NCI-H748 (cell line): Measurements from ENCODE around the gene RSPRY1.

Experiments
- DNase-seq: peaks from one replicate; lab custom pipeline; 2025; ENCODE audit not compliant: unreplicated experiment; lab: John Stamatoyannopoulos, UW

The RSPRY1 gene

DNA sequence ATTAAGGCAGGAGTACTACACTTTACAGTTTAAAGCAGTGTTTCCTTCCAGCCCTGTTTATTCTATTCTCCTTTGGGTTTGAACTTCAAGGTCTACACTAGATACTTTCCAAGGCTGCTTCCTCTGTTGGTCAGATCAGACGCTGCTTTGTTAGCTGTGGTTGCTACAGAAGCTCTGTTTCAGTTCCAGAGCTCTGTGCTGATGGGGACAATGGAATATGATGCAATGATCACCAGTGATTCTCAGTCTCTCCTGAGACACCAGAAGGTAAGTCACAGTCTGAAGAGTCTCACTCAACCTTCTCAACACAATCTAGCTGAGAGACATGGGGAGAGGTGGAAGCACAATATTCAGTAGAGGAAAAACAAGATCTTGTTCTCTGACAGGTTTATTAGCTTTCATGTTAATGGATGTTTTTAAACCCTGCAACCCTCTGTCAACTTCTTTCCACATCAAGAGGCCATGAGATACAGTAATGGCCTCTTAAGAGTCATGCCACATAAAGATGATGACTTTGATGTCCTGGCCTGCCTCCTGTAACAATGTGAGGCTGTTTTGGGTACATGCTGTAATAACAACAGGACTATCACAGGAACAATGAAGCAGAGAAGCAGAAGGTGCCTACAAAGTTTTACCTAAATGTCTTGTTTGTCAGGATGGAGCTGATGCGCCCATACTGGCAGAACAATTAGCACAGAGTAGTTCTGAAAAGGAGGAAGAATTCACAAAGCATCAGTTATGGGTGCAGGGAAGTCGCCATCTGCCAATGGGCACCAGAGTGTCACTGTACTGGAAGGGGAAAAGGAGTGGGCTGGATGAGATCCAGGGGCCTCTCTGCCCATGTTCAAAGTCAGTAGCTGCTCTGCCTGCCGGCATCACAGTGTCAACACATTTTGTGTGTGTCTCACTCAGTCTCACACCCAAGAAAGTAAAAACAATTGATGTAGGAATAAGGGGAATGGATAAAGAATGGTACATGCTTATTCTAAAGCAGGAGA, 33.7 kb upstream of the RSPRY1 start:
- no peak for DNase-seq

DNA sequence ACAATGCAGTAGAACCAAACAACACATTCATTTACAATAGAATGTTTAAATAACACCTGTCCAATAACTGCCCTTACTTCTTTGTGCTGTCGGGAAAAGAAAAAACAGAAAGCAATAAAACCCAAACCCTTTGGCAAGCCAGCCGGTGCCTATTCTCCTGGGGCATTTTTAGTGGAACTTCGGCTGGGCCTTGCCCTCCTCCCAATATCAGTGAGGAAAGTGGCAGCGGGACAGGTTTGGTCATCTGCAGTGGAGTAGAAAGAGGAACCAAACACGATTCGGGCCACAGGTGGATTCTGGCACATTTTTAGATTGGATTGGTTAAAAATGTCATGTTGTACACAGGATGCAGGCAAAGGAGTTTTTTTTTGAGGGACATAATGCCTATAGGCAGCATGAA, 32.3 kb upstream of the RSPRY1 start:
- DNase-seq: no peak

DNA sequence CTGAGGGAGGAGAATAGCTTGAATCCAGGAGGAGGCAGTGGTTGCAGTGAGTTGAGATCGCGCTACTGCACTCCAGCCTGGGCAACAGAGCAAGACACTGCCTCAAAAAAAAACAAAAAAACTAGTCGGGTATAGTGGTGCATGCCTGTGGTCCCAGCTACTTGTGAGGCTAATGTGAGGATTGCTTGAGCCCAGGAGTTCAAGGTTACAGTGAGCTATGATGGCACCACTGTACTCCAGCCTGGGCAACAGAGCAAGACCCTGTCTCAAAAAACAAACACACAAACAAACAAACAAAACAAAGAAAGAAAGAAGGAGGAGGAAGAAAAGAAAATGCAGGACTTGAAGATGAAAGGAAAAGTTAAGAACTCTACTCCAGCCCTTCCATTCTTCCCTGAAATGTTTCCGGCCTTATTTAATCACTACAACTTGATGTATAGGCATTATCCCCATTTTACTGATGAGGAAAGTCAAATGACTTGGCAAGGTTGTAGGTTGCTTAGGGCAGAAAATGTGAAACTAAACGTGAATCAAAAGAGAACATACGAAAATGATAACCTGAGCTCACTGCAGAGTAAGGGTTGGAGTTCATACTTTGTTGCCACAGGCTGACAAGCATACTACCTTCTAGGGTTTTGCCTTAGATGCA, 30.3 kb upstream of the RSPRY1 start:
- no peak for DNase-seq

DNA sequence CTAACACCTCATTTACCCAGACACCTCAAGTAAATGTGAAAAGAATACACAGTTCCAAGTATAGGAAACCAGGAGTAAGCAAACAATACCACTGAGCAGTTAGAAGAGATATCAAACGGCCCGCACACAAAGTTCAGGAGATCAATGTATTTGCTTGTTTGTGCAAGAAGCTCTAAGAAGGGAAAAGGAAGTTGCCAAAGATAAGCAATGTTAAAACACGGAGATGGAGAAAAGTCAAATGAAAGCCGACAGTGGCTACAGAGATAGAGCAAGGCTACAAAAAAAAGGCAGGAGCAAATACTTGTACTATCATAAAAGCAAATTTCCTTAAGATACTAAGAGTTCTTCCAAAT, 29.8 kb upstream of the RSPRY1 start:
- no peak for DNase-seq

GRCh38 chr16:57157533-57157932, 28.6 kb upstream of the RSPRY1 start:
- DNase-seq: no peak

- no peak for DNase-seq
These were observed 26.7 kb upstream of the RSPRY1 start for GRCh38 chr16:57159447-57159846.

DNA sequence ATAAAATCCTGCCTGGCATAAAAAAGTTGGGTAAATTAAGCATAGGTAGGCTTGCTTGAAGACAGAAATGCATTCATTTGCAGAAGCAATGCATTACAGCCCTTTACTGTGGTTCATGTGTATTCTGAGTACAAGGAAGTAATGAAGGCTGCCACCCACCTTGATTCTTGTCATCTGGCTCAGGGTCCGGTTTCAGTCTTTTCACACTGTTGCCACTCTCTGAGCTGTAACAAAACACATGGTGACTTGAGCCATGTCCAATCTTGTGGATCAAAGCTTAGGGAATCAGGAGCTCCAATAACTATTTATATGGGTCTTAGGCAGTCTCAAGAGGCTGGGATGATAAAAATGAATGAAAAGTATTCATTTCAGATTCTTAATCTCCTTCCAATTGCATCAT, 22.3 kb upstream of the RSPRY1 start:
- DNase-seq: no peak

DNA sequence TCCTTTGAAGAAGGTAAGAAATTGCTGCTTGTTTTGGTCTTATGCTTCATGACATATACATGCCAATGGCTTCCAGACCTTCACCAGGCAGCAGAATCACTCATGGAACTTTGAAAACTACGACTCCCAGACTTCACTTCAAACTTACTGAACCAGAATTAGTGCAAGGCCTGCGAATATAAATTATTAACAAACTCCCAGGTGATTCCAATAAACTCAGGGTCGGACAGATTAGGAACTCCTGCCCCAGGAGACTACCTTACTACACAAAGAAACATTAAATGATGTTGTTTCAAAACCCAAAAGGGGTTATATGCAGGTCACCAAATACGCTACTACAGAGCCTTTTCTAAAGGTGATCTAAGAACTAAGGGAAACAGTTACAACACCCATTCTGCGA, 20.6 kb upstream of the RSPRY1 start:
- no peak for DNase-seq

GRCh38 chr16:57165938-57166337, 20.2 kb upstream of the RSPRY1 start:
- DNase-seq: no peak

GRCh38 chr16:57166451-57166850, 19.7 kb upstream of the RSPRY1 start:
- no peak for DNase-seq

DNA sequence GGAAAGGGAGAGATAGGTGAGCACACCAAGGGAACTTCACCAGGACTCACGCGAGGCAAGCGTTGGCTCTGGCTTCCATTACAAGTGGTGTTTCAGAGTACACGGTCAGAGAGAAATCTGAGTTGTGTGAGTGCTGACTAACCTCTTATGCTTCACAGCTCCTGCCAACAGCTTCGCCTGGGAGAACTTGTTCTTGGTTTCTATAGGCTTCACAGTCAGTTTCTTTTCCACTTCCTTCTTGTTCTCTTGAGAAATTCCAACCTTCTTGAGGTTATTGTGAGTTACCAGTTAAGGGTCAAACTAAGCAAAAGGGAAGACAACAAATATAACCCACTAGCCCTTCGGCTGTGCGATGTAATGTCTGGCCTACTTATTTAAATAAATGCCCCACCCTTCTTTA, 19.2 kb upstream of the RSPRY1 start:
- no peak for DNase-seq

- no peak for DNase-seq
These were observed 18.6 kb upstream of the RSPRY1 start for GRCh38 chr16:57167538-57167937.

GRCh38 chr16:57167953-57168352, 18.2 kb upstream of the RSPRY1 start:
- peak; percentile 18 for DNase-seq

GRCh38 chr16:57169327-57169726, 16.8 kb upstream of the RSPRY1 start:
- DNase-seq: no peak

- DNase-seq: no peak
These were observed 13.3 kb upstream of the RSPRY1 start for GRCh38 chr16:57172721-57173290.

- DNase-seq: no peak
These were observed 10.2 kb upstream of the RSPRY1 start for GRCh38 chr16:57175896-57176295.

GRCh38 chr16:57178196-57178595, 7.9 kb upstream of the RSPRY1 start:
- DNase-seq: no peak

- DNase-seq: no peak
These were observed 7.3 kb upstream of the RSPRY1 start for GRCh38 chr16:57178793-57179212.

GRCh38 chr16:57179215-57179828, 6.8 kb upstream of the RSPRY1 start:
- no peak for DNase-seq

GRCh38 chr16:57184113-57184512, 2.0 kb upstream of the RSPRY1 start:
- no peak for DNase-seq

- peak; percentile 22 for DNase-seq
These were observed 1.2 kb upstream of the RSPRY1 start for GRCh38 chr16:57184887-57185445.
